Cardiac muscle cell (in vitro differentiated cells and primary cell): ENCODE measurements around the gene KRTAP1-4. TPM values are rescaled to one million over a fixed set of nuclear protein-coding genes. Genes with fewer than 3 reads are reported as not detected.
"Not testable (repeated sequence)": the region's sequence is repeated elsewhere in the genome, so short reads cannot be mapped to it uniquely, and the experiment has no call there.

Experiments
- DNase-seq, 2 donors: peaks; one replicate each; pipeline versions ENCODE4 v3.0.0 to v3.0.0-alpha.2; 2010 to 2017; ENCODE audit warnings: low read depth in 1 of 2, low spot score in 1 of 2
- H3K27ac ChIP-seq: fragments of 200-600 bp; sonication (generic); 2 replicates; pipeline ENCODE4 v1.5.1; 2016
- H3K27me3 ChIP-seq: fragments of 200-600 bp; sonication (generic); 2 replicates; pipeline ENCODE4 v1.6.0; 2016; ENCODE audit warnings: control low read depth
- H3K36me3 ChIP-seq: fragments of 200-600 bp; sonication (generic); 2 replicates; pipeline ENCODE4 v1.5.1; 2016; ENCODE audit warnings: control low read depth
- H3K4me1 ChIP-seq: fragments of 200-600 bp; sonication (generic); 2 replicates; pipeline ENCODE4 v1.8.1; 2017; ENCODE audit warnings: low read depth, mild to moderate bottlenecking, mixed run types
- H3K4me3 ChIP-seq: fragments of 200-600 bp; sonication (generic); 2 replicates; pipeline ENCODE4 v1.5.1; 2016; ENCODE audit warnings: mild to moderate bottlenecking
- H3K9me3 ChIP-seq: fragments of 200-600 bp; sonication (generic); 2 replicates; pipeline ENCODE4 v1.5.1; 2017; ENCODE audit warnings: low read depth, mild to moderate bottlenecking, control low read depth
- polyA plus RNA-seq: library from polyadenylated mRNA; unstranded; fragments of >200 nt; fragmentation: Nextera tagmentation; extraction: Ambion mirVana; gene quantifications from 2 replicates; pipeline ENCODE4 v1.2.1, GENCODE V29; 2016
- total RNA-seq: library from RNA; depleted of rRNA; stranded (reverse); fragments of >200 nt; gene quantifications from 2 replicates; pipeline ENCODE4 v1.2.3, GENCODE V29; 2016
- TF ChIP-seq, protein P1 (sequence below): IDR thresholded peaks from 2 replicates; pipeline ENCODE4 v1.5.1; 2012; ENCODE audit warnings: low read depth, mild to moderate bottlenecking, low read length

The KRTAP1-4 gene
- total and polyA plus RNA-seq, 2 experiments from 2014 or later: not detected

DNA sequence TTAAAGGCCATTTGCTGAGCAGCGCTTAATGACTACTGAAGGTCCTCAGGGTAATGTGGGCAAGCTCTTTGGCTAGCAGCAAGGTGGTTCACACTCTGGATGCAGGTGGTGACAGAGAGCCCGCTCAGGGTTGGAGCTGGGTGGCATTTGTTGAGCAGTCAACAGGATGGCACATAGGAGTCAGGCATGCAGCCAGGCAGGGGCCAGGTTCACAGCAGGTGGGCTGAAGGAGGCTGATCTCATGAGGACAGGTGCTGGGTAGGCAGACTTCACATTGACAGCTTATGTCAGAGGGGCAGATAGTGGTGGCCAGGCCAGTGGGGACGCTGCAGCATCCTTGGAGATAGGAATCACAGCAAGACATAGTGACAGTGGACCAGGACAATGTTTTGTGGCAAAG is 25.6 kb downstream of the KRTAP1-4 start:
- Histone ChIP-seq H3K27me3 (no peaks in the 10 kb centered on the region), H3K4me3 (no peak overlapping the region), H3K9me3 (no peaks in the 10 kb centered on the region), H3K36me3 (no peaks in the 10 kb centered on the region), H3K27ac (no peak overlapping the region), H3K4me1 (no peaks in the 10 kb centered on the region)
- TF ChIP-seq, protein P1, sequence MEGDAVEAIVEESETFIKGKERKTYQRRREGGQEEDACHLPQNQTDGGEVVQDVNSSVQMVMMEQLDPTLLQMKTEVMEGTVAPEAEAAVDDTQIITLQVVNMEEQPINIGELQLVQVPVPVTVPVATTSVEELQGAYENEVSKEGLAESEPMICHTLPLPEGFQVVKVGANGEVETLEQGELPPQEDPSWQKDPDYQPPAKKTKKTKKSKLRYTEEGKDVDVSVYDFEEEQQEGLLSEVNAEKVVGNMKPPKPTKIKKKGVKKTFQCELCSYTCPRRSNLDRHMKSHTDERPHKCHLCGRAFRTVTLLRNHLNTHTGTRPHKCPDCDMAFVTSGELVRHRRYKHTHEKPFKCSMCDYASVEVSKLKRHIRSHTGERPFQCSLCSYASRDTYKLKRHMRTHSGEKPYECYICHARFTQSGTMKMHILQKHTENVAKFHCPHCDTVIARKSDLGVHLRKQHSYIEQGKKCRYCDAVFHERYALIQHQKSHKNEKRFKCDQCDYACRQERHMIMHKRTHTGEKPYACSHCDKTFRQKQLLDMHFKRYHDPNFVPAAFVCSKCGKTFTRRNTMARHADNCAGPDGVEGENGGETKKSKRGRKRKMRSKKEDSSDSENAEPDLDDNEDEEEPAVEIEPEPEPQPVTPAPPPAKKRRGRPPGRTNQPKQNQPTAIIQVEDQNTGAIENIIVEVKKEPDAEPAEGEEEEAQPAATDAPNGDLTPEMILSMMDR: no peak
- DNase-seq: no peak

DNA sequence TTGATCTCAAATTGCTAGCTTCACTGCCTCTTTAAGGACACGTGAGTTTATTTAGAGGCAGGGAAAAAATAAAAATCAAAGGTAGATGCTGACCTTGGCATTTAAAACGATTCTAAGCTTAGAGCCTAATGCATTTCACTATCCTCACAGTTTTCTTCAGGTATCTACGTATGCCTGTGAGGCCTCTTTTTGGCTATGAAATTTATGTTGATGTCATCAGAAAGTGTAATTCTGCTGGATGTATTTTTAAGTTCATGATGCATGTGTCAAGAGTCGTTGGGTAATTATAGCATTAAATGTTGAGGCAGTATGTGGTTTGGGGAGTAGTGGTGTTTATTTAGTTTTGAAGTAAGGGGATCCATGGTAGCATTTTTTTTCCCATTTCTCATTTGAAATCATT is 26.1 kb downstream of the KRTAP1-4 start:
- TF ChIP-seq, protein P1: no peak
- Histone ChIP-seq H3K27me3 (no peaks in the 10 kb centered on the region), H3K27ac (no peak overlapping the region), H3K9me3 (no peaks in the 10 kb centered on the region), H3K4me1 (no peaks in the 10 kb centered on the region), H3K4me3 (no peak overlapping the region), H3K36me3 (no peaks in the 10 kb centered on the region)
- no peak for DNase-seq

DNA sequence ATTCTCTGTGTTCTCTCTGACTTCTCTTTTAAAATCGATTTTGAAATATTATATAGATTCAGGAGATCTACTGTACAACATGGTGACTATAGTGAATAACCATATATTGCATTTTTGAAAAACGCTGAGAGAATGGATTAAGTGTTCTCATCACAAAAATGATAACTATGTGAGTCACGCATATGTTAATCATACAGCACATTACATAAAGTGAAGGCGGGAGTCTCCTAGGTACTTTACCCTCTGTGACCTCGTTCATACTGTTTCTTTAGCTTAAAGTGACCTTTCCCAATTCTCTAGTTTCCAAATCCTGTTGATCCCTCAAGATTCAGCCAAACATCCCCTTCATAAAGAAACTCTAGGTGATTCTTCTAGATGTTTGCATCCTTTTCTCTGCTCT is 27.2 kb downstream of the KRTAP1-4 start:
- Histone ChIP-seq H3K36me3 (no peaks in the 10 kb centered on the region), H3K4me1 (no peaks in the 10 kb centered on the region), H3K9me3 (no peaks in the 10 kb centered on the region), H3K27me3 (no peaks in the 10 kb centered on the region), H3K27ac (no peak overlapping the region), H3K4me3 (no peak overlapping the region)
- DNase-seq: no peak
- TF ChIP-seq, protein P1: no peak

DNA sequence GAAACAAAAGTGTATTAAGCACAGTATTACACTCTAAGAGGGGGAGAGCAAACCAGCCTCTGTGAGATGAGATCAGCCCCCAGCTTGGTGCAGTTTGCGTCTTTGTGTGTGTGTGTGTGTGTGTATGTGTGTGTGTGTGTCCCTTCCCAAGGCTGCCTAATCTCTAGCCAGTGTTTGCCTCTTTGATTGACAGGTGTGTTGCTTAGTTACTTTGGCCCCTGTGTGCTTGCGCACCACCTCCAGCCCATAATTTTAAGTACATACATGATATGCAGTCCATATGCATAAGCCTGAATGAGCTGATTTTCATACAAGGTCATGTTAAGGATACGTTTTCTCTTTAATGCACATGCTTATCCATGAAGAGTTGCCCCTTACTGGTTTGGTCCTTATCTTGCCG is 28.2 kb downstream of the KRTAP1-4 start:
- no peaks in the 10 kb centered on the region for H3K9me3 ChIP-seq
- TF ChIP-seq, protein P1: no peak
- H3K27me3 ChIP-seq: no peaks in the 10 kb centered on the region
- H3K27ac ChIP-seq: no peak overlapping the region
- H3K36me3 ChIP-seq: no peaks in the 10 kb centered on the region
- H3K4me3 ChIP-seq: no peak overlapping the region
- DNase-seq: no peak
- H3K4me1 ChIP-seq: no peaks in the 10 kb centered on the region

DNA sequence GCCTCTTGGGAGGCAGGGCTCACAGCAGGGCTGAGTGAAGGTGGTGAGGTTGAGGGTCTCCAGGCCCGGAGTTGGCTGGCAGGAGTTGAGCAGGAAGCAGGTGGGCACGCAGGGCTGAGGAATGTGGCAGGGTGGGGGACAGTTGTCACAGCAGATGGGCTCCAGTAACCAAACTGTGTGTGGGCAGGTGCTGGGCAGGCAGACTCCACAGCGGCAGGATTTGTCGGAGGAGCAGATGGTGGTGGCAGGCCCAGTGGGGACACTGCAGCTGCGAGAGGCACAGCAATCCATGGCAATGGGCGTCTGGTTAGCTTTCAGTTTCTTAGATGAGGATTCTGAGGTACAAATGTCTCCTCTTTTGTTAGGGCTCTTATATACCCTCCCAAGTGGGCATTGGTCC is 30.4 kb downstream of the KRTAP1-4 start, which contains the start of gene KRTAP3-2:
Gene KRTAP3-2, minus strand, starts transcription at position 344 of the 400 bp plus-strand sequence. Its CDS starts 53 bp downstream, at position 291.
- DNase-seq, H3K36me3 ChIP-seq, H3K9me3 ChIP-seq, H3K27ac ChIP-seq, H3K4me3 ChIP-seq, H3K4me1 ChIP-seq, H3K27me3 ChIP-seq: not testable (repeated sequence)

DNA sequence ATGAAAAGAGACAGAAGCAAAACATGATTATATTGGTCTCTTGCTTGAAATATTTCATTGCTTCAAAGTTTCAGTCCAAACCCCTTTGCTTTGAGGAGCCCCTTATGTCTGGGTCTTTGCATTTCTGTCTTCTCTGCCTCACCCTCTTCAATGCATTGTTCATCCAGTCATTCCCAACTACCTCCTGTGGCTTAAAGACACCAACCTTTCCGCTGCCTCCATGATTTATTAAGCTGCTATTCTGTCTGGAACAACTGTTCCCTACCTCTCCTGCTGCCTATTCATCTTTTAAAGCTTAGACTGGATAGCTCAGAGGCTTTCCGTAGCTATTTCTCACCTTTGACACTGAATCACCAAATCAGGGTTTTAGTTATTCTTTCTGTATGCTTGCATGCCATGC is 32.6 kb downstream of the KRTAP1-4 start:
- Histone ChIP-seq H3K36me3 (no peaks in the 10 kb centered on the region), H3K9me3 (no peaks in the 10 kb centered on the region), H3K27ac (no peak overlapping the region), H3K27me3 (no peaks in the 10 kb centered on the region), H3K4me1 (peaks cover 5% of the 10 kb centered on the region), H3K4me3 (no peak overlapping the region)
- no peak for DNase-seq
- TF ChIP-seq, protein P1: no peak
